CD1c-positive myeloid dendritic cell (primary cell): Measurements from ENCODE around the gene KIAA1755.

Source experiments
- DNase-seq: peaks from one replicate; pipeline ENCODE4 v3.0.0-alpha.2; 2016; ENCODE audit errors: extremely low spot score

KIAA1755 gene

DNA sequence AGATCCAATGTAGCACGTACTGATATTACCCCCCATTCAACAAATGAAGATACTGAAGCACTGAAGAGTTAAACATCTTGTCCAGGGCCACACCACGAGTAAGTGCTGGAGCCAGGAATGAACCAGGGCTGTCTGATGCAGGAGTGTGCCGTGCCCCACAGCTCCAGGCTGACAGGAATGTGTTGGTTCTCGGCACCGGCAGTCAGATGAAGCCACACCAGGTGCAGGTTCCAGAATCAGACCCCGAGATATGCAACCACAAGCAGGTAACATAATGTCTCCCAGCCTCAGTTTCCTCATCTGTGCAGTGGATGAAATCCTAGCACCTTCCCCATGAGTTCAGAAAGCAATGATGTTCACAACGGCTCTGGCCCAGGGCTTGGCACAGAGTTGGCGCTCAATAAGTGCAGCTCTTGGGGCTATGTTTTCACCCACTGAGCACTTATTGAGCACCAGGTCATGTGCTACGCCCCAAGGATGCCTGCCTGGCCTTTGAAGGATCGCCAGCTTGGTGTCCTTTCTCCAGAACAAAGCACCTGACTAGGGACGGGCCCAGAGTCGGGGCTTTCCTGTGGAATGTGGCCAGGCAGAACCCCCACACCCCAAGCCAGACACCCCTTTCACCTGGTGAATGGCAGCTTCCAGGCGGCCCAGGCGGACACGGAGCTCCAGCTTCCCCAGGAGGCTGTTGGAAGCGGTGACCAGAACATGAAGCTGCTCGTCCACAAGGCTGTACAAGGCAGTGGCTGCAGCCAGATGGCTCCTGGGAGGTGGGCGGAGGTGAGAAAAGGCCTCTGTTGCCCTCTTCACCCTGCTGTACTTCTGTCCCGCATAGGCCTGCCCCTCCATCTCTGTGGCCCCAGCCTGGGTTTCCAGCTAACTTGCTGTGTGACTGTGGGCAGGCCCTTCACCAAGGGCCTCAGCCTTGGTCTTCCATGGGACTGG lies 41.3 kb downstream of the KIAA1755 start:
- DNase-seq = no peak

DNA sequence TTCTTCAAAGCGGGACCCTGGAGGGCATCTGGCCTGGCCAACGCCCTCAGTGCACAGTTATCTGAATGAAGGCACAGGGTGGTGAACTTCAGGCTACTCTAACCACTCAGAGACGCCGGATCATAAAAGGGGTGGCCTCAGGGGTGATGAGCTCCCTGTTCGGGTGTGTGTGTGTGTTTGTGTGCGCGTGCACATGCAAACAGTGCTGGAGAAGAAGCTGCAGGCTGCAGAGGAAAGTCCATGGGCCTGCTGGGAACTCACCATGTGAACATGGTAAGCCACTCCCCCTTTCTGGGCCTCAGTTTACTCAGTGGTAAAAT lies 42.0 kb downstream of the KIAA1755 start:
- no peak for DNase-seq

DNA sequence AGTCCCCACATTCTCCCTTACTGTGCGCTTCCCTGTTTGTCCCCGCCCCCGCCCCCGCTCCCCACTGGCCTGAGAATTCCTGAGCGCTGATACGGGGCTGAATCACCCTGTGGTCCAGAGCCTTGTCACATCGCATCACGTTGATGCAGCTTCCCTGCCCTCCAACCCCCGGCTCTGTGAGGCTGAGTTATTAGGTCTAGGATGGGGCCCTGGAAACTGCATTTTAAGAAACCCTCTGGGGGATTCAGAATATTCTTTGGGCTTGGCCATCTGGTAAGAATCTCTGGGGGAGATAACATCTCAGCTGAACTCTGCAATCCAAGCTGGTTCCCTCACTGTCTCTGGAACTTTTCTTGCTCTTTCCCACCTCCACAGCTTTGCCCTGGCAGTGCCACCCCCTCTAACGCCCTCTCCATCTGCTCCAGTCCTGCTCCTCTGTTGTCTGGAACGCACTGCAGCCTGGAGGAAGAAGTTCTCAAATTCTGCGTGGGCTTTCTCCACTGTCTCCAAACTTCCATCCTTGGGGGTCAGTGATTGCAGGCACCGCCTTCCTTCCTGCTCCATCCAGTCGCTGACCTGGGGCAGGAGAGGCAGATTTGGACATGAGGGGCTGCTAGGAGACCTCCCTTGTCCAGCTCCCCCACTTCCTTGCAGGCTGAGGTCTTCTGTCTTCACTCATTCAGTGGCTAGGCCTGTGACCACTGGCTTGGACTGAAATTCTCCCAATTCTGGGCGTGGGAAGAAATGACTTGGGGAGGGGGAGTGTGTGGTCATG lies 42.6 kb downstream of the KIAA1755 start:
- peak; percentile 45 for DNase-seq

DNA sequence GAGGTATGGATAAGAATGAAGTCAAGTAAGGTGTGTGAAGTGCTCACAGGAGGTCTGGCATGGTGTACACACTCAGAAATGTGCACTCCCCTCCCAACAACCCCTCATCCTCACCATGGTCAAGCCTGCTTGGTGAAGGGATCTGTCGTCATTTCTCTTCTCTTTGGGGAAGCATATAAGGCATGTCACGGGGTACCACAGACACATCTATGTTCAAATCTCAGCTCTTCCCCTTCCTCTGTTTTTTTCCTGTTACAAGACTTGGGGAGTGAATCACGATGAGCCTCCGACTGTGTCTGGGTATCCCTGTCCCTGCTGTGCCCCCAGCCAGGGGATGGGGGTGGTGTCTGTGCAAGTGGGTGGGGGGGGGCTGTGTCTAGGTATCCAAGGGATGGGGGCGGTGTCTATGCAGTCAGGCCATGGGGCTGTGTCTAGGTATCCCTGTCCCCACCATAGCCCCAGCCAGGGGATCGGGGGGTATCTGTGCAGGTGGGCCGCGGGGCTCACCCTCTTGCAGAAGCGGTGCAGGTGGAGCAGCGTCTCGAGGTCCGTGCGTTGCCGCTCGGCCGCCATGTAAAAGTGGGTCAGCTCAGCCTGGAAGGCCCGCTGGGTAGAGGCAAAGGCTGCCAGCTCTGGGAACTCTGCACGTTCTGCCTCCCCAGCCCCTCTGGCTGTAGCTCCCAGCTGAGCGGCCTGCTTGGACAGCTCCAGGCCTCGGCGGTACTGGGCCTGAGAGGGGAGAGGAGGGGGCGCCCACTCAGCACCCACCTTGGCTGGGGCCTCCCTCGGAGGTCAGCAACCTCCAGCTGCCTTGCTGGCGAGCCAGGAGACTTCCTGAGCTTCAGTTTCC lies 43.6 kb downstream of the KIAA1755 start:
- DNase-seq = peak; percentile 66

DNA sequence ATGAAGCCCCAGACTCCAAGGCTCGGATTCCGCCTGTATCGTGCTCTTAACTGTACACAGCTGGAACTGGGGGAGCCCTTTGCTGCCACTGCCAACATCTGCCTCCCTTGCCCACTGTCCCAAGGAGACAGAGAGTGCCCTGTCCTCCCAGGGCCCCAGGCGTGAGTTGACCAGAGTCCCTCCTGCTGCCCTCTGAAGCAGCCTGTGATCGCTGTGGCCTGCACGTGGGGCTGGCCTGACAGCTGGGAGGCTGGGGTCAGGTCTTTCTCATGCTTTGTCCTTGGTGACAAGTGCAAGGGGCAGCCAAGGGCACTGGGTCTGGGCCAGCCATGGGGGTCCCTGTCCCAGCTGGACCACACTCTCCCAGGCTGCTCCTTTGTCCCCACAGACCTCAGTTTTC lies 44.3 kb downstream of the KIAA1755 start:
- DNase-seq = no peak

DNA sequence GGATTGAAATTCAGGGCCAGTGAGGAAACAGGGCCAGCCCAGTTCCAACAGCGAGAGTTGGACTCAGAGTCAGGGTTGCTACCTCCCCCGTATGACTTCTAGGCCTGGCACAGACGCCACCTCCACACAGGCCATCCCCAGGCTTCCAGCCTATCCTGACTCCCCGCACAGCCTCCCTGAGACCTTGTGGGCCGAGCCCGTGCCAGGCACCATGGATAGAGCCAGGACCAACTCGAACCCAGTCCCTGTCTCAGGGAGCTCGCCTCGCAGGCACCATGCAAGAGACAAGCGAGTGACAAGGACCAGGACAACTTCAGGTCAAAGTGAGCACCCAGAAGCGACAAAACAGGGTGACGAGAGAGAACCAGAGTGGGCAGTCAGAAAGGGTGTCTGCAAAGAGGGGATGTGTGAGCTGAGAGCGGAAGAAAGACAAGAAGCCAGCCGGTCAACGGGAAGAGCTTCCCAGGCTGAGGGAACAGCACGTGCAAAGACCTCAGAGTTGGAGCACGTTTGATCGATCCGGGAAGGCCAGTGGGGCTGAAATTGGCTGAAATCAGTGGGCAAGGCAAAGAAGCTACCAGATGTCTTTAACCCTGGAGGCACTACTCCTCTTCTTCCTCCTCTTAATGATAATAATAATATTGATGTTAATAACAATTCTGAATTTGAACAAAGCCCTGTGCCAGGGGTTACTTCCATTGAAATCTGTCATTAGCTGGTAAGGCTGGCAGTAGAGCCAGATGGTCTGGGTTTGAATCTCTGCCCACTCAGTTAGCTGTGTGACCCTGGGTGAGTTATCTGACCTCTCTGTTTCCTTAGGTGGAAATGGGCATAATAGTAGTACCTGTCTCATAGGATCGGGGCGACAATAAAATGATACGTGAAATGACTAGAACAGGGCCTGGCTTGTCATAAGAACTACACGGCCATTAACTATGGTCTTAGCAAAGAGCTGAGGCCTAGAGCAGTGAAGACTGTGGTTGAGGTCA lies 45.0 kb downstream of the KIAA1755 start:
- no peak for DNase-seq

DNA sequence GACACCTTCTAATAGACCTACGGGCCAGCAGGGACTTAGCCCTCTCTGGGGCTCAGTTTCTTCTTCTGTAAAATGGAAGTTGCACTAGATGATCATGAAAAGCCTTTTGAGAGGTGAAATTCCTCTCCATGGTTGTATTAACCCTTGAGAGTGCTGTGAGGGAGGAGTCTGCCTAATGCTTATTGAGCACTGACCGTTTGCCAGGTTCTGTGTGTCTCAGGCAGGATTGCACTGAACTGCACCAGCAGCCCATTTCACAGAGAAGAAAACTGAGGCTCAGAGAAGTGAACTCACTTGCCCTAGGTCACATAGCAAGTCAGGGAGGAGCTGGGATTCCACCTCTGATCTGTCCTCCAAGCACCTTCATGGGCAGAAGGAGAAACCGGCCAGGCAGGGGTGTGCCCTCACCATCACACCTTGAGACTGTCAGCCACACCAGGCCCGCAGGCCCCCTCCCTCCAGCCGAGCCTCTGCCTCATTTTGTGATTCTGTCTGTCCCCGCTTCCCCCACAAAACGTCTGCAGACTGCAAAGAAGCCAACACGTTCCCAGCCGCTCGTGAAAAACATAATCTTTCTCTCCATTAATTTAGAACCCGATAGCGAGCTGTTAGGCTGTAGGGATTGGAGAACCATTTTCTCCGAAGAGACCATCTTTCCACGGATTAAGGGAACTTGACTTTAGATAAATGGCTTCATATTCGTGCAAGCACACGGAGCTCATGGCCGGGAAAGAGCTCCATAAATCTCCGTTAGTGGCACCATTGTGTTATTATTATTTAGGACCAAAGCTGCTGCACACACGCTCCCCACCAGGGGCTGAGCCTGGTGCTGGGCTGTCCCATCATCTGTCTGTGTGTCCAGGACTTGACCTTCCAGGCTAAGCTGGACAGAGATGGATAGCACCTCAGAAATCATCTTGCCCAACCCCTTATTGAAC lies 46.0 kb downstream of the KIAA1755 start:
- no peak for DNase-seq

DNA sequence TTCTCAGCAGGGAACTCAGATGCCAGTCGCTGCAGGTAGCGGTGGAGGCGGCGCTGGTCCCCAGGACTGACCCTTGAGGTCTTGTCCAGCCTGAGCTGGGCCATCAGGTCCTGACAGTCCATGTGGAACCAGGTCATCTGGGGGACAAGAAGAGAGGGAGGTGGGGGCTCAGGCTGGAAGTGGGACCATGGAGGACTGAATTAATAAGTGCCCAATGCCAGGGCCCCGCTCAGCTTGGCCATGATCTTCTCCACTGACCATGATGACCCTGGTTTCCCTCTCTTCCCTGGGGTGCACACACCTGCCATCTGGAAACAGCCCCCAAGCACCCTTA lies 47.0 kb downstream of the KIAA1755 start:
- DNase-seq = no peak

DNA sequence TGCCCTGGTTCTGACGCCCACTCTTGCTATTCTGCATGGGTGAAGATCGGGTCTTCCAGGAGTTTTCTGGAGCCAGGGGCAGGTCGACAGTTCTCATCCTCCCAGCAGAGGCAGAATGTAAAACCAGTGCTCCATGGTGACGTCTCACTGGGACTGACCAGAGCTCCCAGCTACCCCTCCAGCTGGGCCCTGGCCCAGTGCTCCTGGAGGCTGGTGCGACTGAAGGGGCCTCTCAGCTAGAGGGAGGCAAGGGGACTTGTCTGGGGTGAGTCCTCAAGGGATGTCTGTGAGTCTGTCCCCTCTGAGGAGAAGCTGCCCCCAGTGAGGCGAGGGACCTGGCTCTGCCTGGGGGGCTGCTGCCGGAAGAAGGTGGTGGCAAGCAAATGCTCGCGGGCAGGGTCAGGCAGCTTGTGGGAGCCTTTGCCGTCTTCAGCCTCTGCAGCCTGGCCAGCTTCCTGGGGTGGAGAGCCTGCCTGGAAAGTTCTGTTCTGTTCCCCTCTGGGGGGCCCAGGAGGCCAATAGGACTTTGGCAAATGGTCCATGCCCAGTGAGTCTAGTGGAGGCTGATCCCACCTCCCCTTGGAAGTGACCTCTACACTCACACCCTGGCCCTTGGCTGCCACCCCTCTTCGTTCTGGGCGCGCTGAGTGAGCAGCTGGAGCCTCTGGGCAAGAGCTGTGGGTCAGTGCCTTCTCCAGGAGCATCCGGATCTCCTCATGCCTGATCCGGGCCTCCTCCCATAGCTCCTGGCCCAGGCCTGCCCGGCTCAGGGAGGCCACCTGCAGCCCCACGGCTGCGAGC lies 47.5 kb downstream of the KIAA1755 start:
- DNase-seq = no peak

DNA sequence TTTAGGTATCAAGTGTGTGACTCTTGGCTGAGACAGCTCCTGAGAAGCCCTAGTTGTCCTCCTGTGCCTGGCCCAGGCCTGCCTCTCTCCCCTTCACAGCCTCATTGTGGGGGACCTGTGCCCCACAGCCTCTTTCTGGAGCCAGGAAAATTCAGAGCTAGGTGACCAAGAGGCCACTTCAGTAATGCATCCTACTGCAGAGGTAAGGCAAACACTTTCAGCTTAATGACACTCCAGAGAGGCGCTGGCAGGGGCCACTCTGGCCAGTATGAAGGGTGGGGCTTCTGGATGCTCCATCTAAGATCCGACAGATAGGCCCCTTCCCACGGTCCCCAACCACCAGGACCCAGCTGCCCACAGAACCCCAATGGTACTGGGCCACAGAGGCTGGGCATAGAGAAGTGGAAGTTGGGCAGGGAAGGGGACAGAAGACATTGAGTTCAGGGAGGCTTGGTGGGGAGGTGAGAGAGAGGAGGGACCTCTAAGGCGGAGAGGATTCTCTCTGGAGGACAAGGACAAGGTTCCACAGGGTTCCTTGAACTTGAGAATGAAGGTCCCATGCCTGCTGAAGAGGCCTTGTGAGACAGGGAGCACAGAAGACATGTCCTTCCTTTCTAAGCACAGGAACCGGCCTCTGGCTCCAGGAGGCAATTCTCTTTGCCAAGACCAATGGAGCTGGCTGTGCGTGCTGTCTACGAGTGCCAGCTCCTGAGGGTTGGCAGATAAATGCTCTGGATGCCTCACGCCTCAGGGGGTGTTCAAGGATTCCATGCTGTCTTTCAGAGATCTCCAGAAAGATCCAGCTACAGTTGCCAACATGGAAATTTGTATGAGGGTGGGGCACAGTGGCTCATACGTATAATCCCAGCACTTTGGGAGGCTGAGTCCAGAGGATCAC lies 49.1 kb downstream of the KIAA1755 start:
- no peak for DNase-seq

DNA sequence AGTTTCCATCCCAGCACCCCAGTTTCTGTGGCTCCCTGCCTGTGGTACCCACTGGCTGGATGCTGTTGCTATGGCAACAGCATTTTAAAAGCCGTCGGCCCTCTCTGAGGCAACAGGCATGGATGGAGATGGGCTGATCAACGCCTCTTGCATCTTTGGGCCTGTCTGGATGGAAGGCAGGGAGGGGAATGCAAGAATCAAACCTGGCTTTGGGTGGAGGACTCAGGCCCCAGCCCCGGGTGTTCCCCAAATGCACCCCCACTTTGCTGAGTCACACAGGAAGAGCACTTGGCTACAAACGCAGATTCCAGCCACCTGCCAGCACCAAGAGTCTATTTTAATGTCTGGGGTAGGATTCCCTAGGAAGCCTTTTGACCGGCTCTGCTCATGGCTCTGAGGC lies 49.8 kb downstream of the KIAA1755 start:
- DNase-seq = peak; percentile 28

DNA sequence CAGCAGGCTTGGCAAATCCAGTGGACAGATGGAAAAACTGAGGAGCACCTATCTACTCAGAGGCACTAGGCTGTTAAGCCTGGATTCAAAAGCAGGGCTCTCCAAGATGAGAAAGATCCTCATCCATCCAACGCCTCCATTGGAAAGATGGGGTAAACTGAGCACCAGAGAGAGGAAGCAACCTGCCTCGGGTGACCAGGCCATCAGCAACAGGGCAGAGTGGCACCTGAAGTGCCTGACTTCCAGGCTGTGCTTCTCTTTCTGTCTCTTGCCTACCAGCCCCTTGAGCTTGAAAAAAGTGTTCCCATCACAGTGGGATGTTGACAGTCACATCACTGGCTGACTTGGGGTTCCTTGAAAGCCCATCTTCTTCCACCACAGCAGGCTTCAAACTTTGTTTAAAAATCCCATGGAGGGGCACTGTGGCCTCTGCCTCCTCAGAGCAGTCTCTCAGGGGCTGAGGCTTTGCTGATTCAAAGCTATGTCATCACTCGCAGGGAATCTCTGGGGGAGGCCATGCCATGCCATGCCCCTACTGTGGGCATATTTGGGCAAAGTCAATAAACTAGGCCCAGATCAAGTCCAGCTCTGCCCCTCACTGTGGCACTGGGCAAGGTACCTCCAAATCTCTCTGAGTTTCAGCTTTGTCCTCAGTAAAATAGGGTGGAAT lies 50.7 kb downstream of the KIAA1755 start:
- no peak for DNase-seq

DNA sequence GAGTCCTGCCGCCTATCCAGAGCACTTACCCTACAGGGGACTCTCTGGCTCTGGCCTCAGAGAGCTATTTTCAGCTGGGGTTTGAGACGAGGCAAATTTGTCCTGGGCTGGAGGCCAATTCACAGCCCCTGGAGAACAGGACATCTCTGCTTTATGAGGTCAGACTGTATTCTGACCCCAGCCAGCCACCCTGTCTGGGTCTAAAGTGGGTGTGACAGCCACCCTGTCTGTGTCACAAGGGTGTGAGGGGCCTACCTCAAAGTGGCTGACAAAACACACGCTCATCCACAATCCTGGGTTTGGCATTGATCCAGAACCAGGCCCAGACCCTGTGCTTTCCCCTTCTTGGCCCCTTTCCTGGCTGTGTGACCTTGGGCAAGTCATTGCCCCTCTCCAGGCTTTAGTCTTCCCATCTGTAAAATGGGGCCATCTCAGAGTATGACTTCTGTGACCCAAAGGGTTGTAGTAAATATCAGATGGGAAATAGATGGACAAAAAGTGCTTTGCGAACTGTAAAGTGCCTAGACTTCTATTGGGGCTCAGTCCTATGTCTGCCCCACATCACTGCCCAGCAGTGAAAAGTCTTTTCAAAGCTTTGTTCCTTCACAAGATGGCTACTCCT lies 51.4 kb downstream of the KIAA1755 start:
- DNase-seq = no peak

DNA sequence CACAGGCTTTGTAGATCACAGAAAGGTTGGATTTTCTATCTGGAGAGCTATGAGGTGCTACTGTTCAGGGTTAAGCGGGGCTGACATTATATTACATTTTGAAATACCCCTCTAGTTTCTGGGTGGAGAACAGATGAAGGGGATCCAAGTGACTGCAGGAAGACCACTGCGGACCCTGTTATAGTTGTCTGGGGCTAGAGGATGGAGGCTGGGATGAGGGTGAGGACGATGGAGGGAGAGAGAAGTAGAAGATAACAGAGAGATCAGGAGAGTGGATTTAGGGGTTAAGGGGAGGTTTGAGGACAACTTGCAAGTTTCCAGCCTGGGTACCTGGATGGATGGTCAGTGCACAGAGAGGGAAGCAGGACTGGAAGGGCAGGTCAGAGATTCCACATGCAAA lies 52.0 kb downstream of the KIAA1755 start:
- no peak for DNase-seq

DNA sequence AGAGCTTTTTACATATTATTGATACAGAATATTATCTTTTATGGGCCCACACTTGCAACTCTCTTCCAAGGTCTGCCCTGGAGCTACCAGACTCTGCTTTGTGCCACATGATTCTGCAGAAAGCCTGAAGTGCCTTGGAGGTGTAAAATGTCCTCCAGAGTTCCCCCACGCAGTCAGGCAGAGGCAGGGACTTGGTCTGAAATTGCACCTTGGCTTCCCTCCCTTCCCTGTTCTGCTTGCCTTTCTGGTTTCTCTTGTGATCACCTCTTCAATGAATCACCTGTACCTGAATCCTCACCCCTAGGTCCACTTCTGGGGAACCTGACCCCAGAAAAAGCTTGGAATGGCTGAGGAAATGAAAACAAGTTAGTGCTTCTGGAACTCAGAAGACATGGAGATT lies 52.4 kb downstream of the KIAA1755 start:
- no peak for DNase-seq

DNA sequence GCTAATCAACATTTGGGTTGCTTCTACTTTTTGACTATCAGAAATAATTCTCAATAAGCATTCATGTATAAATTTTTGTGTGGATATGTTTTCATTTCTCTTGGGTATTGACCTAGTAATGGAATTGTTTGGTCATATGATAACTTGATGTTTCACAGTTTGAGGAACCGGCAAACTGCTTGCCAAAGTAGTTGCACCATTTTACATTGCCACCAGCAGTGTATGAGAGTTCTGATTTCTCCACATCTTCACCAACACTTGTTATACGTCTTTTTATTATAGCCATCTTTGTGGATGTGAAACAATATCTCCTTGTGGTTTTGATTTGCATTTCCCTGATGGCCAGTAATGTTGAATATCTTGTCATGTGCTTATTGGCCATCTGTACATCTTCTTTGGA lies 52.9 kb downstream of the KIAA1755 start:
- peak; percentile 39 for DNase-seq

DNA sequence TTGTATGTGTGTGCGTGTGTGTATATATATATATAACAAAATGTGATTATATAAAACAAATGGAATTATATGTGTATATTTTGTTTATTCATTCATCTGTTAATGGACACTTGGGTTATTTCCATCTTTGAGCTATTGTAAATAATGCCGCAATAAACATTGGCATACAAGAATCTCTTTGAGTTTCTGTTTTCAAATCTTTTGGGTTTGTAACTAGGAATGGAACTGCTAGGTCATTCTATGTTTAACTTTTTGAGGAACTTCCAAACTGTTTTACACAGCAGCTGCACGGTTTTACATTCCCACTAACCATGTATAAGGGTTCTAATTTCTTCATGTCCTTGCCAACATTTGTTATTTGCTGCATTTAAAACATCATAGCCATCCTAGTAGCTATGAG lies 55.5 kb downstream of the KIAA1755 start:
- peak; percentile 44 for DNase-seq
